Karpas-422 (cell line): ENCODE measurements around the gene KRT38. TPM values are rescaled to one million over a fixed set of nuclear protein-coding genes. Genes with fewer than 3 reads are reported as not detected.
"Not testable (repeated sequence)": the region's sequence is repeated elsewhere in the genome, so short reads cannot be mapped to it uniquely, and the experiment has no call there.

Experiments used
- DNase-seq: peaks from one replicate; pipeline ENCODE4 v3.0.0-alpha.2; 2015
- H2AFZ ChIP-seq: fragments of 200-600 bp; sonication (generic); 2 replicates; pipeline ENCODE4 v1.6.1; 2014; ENCODE audit warnings: antibody characterized with exemption, low read length, mixed read lengths
- H3K27ac ChIP-seq: fragments of 200-600 bp; sonication (generic); 2 replicates; pipeline ENCODE4 v1.5.1; 2014; ENCODE audit warnings: mild to moderate bottlenecking, low read length, moderate library complexity
- H3K27me3 ChIP-seq: fragments of 200-600 bp; sonication (generic); 2 replicates; pipeline ENCODE4 v1.6.1; 2014; ENCODE audit warnings: low read length, mixed read lengths
- H3K36me3 ChIP-seq: fragments of 200-600 bp; sonication (generic); 2 replicates; pipeline ENCODE4 v1.6.1; 2014; ENCODE audit warnings: low read length, mixed read lengths; ENCODE audit not compliant: insufficient read depth
- H3K4me1 ChIP-seq: fragments of 200-600 bp; sonication (generic); 2 replicates; pipeline ENCODE4 v1.6.1; 2014; ENCODE audit warnings: mild to moderate bottlenecking, low read length, mixed read lengths
- H3K4me2 ChIP-seq: fragments of 200-600 bp; sonication (generic); 2 replicates; pipeline ENCODE4 v1.6.1; 2014; ENCODE audit warnings: low read length, low read depth, mild to moderate bottlenecking; ENCODE audit not compliant: poor library complexity, severe bottlenecking
- H3K4me3 ChIP-seq: fragments of 200-600 bp; sonication (generic); 2 replicates; pipeline ENCODE4 v1.5.1; 2014; ENCODE audit warnings: mild to moderate bottlenecking, antibody characterized with exemption, low read length, mixed read lengths
- H3K79me2 ChIP-seq: fragments of 200-600 bp; sonication (generic); 2 replicates; pipeline ENCODE4 v1.6.1; 2014; ENCODE audit warnings: mild to moderate bottlenecking, low read length, mixed read lengths
- H3K9ac ChIP-seq: fragments of 200-600 bp; sonication (generic); 2 replicates; pipeline ENCODE4 v1.6.0; 2014; ENCODE audit warnings: low read length
- H3K9me2 ChIP-seq: fragments of 200-600 bp; sonication (generic), shearing (Covaris generic); replicated peaks from 2 replicates; pipeline ENCODE4 v1.6.0; 2014; ENCODE audit warnings: mild to moderate bottlenecking, low read length, moderate library complexity; ENCODE audit not compliant: insufficient read depth
- H3K9me3 ChIP-seq: fragments of 300-700, 200-600 bp; sonication (generic); 2 replicates; pipeline ENCODE4 v1.6.1; 2014; ENCODE audit warnings: low read length, mixed read lengths
- H4K20me1 ChIP-seq: fragments of 200-600 bp; sonication (generic); 2 replicates; pipeline ENCODE4 v1.6.1; 2014; ENCODE audit warnings: mild to moderate bottlenecking, antibody characterized with exemption, low read length, low read depth; ENCODE audit not compliant: insufficient read depth
- total RNA-seq: library from RNA; depleted of rRNA; stranded (reverse); fragments of >200 nt; shearing (Covaris generic); gene quantifications from 2 replicates; pipeline ENCODE4 v1.2.3, GENCODE V29; 2014; ENCODE audit warnings: low replicate concordance

Gene KRT38
- total RNA-seq, 1 experiment from 2014 or later, result not detected

DNA sequence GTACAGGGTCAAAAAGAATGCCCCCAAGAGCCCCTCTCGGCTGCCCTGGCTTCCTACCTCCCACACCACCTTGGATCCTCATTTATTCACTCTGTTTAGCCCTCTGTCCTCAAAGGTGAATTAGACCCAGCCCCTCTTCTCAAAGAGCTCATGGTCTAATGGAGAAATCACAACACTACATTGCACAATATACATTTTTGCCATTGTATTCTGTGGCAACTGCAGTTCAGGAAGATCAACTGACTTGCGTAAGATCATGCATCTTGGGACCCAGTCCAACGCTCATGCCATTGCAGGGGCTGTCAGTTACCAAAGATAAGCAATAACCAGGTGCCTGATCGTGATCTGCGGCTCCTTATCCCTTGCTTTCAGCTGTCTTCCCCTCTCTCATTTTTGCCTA lies 1.4 kb downstream of the KRT38 start:
- no peak for DNase-seq
- Histone ChIP-seq H3K9me2 (no peaks in the 10 kb centered on the region), H3K4me1 (no peaks in the 10 kb centered on the region), H3K79me2 (no peaks in the 10 kb centered on the region), H3K4me3 (no peak overlapping the region), H3K9me3 (no peaks in the 10 kb centered on the region), H3K4me2 (no peak overlapping the region), H3K27me3 (no peaks in the 10 kb centered on the region), H4K20me1 (no peaks in the 10 kb centered on the region), H3K27ac (no peak overlapping the region), H2AFZ (no peak overlapping the region), H3K9ac (no peak overlapping the region), H3K36me3 (no peaks in the 10 kb centered on the region)

DNA sequence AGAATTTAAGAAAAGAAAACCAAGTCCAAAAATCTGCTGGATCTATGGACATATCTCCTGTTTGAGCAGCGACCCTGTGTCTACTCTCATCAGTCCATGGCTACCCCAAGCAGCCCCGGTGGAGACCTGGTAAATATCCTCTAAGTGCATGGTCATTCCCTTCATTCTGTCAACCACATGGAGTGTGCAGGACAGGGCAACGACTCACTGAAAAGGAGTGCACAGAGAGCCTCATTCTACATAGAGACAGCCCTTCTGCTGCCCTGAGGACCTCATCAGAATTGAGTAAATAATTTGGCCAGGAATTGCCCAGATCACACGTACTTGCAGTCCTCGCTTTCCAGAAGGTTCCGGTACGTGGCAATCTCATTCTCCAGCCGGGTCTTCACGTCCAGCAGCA lies 3.0 kb downstream of the KRT38 start:
- H3K36me3 ChIP-seq, result no peaks in the 10 kb centered on the region
- H3K9me3 ChIP-seq, result no peaks in the 10 kb centered on the region
- no peak for DNase-seq
- no peaks in the 10 kb centered on the region for H4K20me1 ChIP-seq
- no peak overlapping the region for H2AFZ ChIP-seq
- H3K4me1 ChIP-seq, result no peaks in the 10 kb centered on the region
- H3K4me3 ChIP-seq, result no peak overlapping the region
- H3K27ac ChIP-seq, result no peak overlapping the region
- no peak overlapping the region for H3K9ac ChIP-seq
- no peaks in the 10 kb centered on the region for H3K27me3 ChIP-seq
- H3K79me2 ChIP-seq, result no peaks in the 10 kb centered on the region
- no peak overlapping the region for H3K4me2 ChIP-seq
- no peaks in the 10 kb centered on the region for H3K9me2 ChIP-seq

DNA sequence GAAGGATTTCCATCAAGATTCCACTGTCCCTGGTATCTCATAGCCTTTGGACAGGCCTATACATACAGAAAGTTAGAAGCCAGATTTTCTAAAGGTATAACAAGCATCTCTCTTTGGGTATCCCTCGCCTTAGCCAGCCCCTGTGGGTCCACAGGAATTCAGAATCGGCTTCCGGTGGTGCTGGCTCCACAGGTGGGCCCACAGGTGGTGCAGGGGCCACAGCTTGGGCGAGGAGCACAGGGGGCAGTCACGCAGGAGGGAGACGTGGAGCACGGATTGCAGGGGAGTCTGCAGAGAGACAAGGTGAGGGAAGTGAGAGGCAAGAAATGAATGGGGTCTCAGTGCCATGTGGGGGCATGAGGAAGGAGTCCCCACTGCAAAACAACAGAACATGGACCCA lies 3.5 kb downstream of the KRT38 start:
- Histone ChIP-seq H3K27ac (no peak overlapping the region), H3K9me3 (no peaks in the 10 kb centered on the region), H4K20me1 (no peaks in the 10 kb centered on the region), H3K79me2 (no peaks in the 10 kb centered on the region), H2AFZ (no peak overlapping the region), H3K9ac (no peak overlapping the region), H3K4me2 (no peak overlapping the region), H3K4me1 (no peaks in the 10 kb centered on the region), H3K27me3 (no peaks in the 10 kb centered on the region), H3K36me3 (no peaks in the 10 kb centered on the region), H3K4me3 (no peak overlapping the region), H3K9me2 (no peaks in the 10 kb centered on the region)
- no peak for DNase-seq

DNA sequence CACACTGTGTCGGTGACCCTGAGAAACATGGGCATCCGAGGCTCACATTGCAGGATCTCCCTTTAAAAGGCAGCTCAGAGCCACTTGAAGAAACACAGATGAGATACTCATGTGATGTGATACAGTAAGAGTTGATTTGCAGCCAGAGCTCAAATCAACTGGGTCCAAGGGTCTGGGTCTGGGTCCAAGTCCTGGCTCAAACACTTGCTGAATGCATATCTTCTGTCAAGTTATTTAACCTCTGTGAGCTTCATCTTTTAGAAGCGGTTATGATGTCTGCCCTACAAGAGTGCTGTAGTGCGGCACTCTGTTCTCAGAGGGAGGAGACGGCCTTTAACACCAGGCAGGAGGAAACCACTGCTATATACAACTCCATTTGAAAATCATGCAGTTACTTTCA lies 6.4 kb downstream of the KRT38 start:
- Histone ChIP-seq H3K36me3 (no peaks in the 10 kb centered on the region), H3K27ac (no peak overlapping the region), H3K9me2 (no peaks in the 10 kb centered on the region), H3K79me2 (no peaks in the 10 kb centered on the region), H2AFZ (no peak overlapping the region), H3K4me3 (no peak overlapping the region), H4K20me1 (no peaks in the 10 kb centered on the region), H3K9ac (no peak overlapping the region), H3K27me3 (no peaks in the 10 kb centered on the region), H3K4me2 (no peak overlapping the region), H3K9me3 (no peaks in the 10 kb centered on the region), H3K4me1 (no peaks in the 10 kb centered on the region)
- DNase-seq, result no peak

DNA sequence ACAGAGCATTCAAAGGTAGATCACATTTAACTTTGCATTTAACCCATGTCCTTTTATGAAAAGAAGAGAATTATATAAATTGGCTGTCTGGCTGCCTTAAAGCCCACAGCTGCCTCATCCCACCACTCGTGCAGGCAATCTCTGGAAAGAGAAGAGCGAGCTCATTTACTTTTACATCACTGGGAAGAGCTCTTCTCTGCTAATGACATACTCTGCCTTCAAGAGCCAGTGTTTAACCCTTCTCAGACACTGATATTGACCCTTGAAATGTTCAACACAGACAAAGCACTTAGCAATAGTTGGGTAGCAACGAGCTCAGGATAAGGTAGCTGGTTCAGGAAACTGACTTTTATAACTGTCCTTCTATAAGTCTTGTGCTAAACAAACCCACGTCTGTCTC lies 6.8 kb downstream of the KRT38 start:
- Histone ChIP-seq H2AFZ (no peak overlapping the region), H4K20me1 (no peaks in the 10 kb centered on the region), H3K4me1 (no peaks in the 10 kb centered on the region), H3K27ac (no peak overlapping the region), H3K4me3 (no peak overlapping the region), H3K9me3 (no peaks in the 10 kb centered on the region), H3K36me3 (no peaks in the 10 kb centered on the region), H3K4me2 (no peak overlapping the region), H3K27me3 (no peaks in the 10 kb centered on the region), H3K79me2 (no peaks in the 10 kb centered on the region), H3K9ac (no peak overlapping the region), H3K9me2 (no peaks in the 10 kb centered on the region)
- DNase-seq, result no peak

DNA sequence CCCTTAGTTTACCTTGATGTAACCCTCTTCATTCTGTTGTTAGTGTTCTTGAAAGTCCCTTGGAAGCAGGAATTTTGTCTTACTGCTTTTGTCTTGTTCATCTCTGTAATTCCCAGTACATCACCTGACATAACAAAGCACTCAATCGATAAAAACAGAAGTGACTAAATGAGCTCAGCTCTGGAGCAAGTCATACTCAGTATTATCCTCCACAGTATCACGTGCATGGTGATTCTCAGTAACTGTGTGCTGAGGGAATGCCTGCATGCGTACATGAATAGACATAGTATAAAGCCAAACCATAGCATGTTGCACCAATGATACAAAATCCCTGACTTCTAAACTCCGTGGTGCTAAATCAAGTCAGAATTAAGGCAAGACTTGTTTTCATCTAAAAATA lies 7.2 kb downstream of the KRT38 start:
- H4K20me1 ChIP-seq, result no peaks in the 10 kb centered on the region
- no peak for DNase-seq

DNA sequence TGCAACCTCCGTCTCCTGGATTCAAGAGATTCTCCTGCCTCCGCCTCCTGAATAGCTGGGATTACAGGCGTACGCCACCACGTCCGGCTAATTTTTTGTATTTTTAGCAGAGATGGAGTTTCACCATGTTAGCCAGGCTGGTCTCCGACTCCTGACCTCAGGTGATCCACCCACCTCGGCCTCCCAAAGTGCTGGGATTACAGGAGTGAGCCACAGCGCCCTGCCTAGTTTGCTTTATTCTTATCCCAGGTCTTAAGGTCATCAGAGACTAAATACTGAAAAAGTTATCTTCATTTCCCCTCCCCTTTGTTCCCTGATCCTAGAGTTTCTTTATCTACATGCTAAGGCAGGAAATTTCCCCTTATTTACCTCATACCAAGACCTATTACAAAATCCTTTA lies 10.4 kb downstream of the KRT38 start:
- not testable (repeated sequence) for H3K9me2 ChIP-seq, H3K9me3 ChIP-seq, H3K27ac ChIP-seq, H3K36me3 ChIP-seq, H3K9ac ChIP-seq, H3K27me3 ChIP-seq, H3K79me2 ChIP-seq, H3K4me2 ChIP-seq, H4K20me1 ChIP-seq, H3K4me1 ChIP-seq, H3K4me3 ChIP-seq, H2AFZ ChIP-seq, DNase-seq

More for the DNA sequence above, 7.2 kb downstream of the KRT38 start:
- Histone ChIP-seq H3K27me3 (no peaks in the 10 kb centered on the region), H3K4me2 (no peak overlapping the region), H3K4me3 (no peak overlapping the region), H3K36me3 (no peaks in the 10 kb centered on the region), H3K9ac (no peak overlapping the region), H3K9me3 (no peaks in the 10 kb centered on the region), H3K4me1 (no peaks in the 10 kb centered on the region), H3K79me2 (no peaks in the 10 kb centered on the region), H3K27ac (no peak overlapping the region), H2AFZ (no peak overlapping the region), H3K9me2 (no peaks in the 10 kb centered on the region)

DNA sequence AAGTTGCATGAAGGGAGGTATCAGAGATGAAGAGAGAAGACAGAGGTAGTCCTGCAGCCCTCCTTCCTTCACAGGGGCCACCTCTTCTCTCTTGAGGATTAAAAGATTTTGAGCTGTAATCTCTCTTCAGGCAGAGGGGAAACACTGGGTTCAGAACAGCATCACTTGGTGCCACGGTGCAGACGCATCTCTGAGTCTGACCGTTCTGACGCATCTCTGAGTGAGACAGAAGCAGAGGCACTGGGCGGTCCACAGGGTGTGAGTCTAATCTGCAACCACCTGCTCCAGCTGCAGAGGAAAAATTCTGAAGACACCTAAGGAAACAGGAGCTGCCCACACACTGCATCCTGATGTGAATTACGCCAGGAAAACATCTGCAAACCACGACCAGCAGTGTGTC lies 11.1 kb downstream of the KRT38 start:
- no peaks in the 10 kb centered on the region for H3K36me3 ChIP-seq
- no peak for DNase-seq
- H3K9me3 ChIP-seq, result no peaks in the 10 kb centered on the region
- H2AFZ ChIP-seq, result no peak overlapping the region
- no peak overlapping the region for H3K27ac ChIP-seq
- no peaks in the 10 kb centered on the region for H3K27me3 ChIP-seq
- H3K4me2 ChIP-seq, result no peak overlapping the region
- no peaks in the 10 kb centered on the region for H3K79me2 ChIP-seq
- H3K9ac ChIP-seq, result no peak overlapping the region
- H3K9me2 ChIP-seq, result no peaks in the 10 kb centered on the region
- no peaks in the 10 kb centered on the region for H3K4me1 ChIP-seq
- H4K20me1 ChIP-seq, result no peaks in the 10 kb centered on the region
- no peak overlapping the region for H3K4me3 ChIP-seq

DNA sequence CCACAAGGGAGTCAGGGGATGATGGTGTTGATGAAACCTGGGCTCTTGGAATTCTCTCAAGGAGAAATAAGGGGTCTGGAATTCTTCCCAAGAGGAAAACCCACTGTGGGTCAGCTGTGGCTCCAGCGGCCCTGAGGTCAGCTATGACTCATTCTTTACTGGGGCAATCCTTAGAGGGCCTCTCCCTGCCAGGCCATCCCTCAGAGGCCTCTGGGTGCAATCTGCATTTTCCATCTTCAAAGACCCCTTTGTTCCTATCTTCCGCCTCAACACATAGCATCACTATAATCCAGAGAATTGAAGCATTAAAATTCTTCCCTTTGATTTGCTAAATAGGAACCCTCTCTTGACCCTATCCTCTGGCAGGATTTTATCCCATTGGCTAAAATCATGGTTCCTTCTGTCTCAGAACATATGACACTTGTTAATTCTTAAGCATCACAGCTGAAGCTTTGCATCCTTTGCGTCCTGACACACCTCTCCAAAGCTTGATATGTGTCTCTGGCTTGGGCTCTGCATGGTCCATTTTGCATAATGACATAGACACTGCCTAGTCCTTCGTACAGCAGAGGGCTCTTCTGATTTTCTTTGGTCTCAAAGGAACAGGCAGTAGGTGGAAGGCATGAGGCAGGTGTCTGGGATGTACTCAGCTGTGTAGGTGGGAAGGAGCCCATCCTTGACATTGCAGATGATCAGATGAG lies 12.0 kb downstream of the KRT38 start:
- H2AFZ ChIP-seq, result no peak overlapping the region

More for the DNA sequence above, 12.0 kb downstream of the KRT38 start:
- Histone ChIP-seq H3K4me3 (no peak overlapping the region), H3K27me3 (no peaks in the 10 kb centered on the region), H4K20me1 (no peaks in the 10 kb centered on the region), H3K27ac (no peak overlapping the region), H3K36me3 (no peaks in the 10 kb centered on the region), H3K9ac (no peak overlapping the region), H3K4me2 (no peak overlapping the region), H3K9me3 (no peaks in the 10 kb centered on the region), H3K4me1 (no peaks in the 10 kb centered on the region), H3K79me2 (no peaks in the 10 kb centered on the region), H3K9me2 (no peaks in the 10 kb centered on the region)
- no peak for DNase-seq
